ENCODE measurements around the gene GCM1. TPM values are rescaled to one million over a fixed set of nuclear protein-coding genes. Genes with fewer than 3 reads are reported as not detected.
"Not testable (repeated sequence)": the region's sequence is repeated elsewhere in the genome, so short reads cannot be mapped to it uniquely, and the experiment has no call there.

The GCM1 gene
- total RNA-seq, 3 donors from 2014 or later = not detected

DNA sequence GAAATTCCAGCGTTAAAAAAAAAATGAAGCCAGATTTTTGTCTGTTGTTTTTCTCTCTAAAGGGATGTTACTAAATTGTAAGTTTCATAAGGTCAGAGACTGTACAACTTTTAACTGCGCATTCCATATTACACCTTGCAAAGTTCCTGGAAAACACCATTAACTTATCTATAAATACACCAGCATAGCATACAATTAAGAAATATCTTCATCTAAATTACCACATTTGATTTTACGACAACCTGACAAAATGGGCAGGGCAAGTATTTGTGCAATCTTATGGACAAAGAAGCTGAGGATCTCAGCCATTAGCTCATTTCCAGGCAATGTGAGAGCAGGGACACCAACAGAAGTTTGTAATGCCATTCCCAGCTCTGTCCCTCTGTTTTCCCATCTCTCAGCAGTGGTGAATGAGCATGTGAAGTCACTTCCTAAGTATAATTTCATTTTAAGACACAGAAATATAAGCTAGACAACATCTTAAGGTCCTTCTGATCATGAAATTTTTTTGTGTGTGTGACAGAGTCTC, 12.9 kb upstream of the GCM1 start:
- TF ChIP-seq, protein P1, sequence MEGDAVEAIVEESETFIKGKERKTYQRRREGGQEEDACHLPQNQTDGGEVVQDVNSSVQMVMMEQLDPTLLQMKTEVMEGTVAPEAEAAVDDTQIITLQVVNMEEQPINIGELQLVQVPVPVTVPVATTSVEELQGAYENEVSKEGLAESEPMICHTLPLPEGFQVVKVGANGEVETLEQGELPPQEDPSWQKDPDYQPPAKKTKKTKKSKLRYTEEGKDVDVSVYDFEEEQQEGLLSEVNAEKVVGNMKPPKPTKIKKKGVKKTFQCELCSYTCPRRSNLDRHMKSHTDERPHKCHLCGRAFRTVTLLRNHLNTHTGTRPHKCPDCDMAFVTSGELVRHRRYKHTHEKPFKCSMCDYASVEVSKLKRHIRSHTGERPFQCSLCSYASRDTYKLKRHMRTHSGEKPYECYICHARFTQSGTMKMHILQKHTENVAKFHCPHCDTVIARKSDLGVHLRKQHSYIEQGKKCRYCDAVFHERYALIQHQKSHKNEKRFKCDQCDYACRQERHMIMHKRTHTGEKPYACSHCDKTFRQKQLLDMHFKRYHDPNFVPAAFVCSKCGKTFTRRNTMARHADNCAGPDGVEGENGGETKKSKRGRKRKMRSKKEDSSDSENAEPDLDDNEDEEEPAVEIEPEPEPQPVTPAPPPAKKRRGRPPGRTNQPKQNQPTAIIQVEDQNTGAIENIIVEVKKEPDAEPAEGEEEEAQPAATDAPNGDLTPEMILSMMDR (IDR thresholded peaks at IDR 0.05) = no peak
- ATAC-seq (no peak), DNase-seq (no peak)
- Histone ChIP-seq H3K4me1 (ENCODE audit: low read depth) (peaks cover 2% of the 10 kb centered on the region), H3K4me3 (no peak overlapping the region), H3K36me3 (ENCODE audit: low read depth) (no peaks in the 10 kb centered on the region), H3K9me3 (no peaks in the 10 kb centered on the region)
- intact Hi-C loops (cut with DNase I, micrococcal nuclease) = no loop called here

DNA sequence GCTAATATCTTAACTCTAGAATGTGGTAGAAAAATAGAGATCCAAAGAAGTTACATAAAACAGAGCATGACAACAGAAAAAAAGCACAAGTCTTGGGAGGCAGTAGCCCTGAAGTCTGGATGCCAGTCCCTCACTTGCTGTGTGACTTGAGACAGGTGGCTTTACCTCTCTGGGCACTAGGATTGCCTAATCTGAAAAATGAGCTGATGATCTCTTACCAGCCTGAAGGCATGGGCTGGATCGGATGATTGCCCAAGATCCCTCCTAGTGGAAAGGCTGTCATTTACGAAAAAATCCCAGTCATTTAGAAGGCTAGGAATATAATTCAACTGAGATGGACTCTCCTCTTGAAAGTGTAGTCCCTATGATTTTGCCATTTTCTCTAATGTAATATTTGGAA, 10.9 kb upstream of the GCM1 start:
- DNase-seq = no peak
- intact Hi-C loops (cut with DNase I, micrococcal nuclease) = no loop called here
- H3K4me1 ChIP-seq (ENCODE audit: low read depth) = peaks cover 2% of the 10 kb centered on the region
- no peaks in the 10 kb centered on the region for H3K36me3 ChIP-seq (ENCODE audit: low read depth)
- no peak overlapping the region for H3K4me3 ChIP-seq
- no peak for ATAC-seq
- TF ChIP-seq, protein P1 (IDR thresholded peaks at IDR 0.05) = no peak
- no peaks in the 10 kb centered on the region for H3K9me3 ChIP-seq

DNA sequence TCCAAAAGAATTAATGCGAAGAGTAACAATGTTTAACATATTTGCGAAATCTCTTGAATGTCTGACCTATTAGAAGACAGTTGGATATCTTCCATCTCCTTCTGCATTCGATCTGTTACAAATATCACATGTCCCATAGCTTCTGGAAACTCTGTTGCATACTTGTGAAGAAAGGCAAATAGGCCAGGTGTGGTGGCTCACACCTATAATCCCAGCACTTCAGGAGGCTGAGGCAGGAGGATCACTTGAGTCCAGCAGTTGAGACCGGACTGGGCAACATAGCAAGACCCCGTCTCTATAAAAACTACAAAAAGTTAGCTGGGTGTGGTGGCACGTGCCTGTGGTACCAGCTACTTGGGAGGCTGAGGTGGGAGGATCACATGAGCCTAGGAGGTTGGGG, 9.4 kb upstream of the GCM1 start:
- intact Hi-C loops (cut with DNase I, micrococcal nuclease); ATAC-seq; H3K36me3 ChIP-seq (ENCODE audit: low read depth): not testable (repeated sequence)

GRCh38 chr6:53155279-53155678, 6.6 kb upstream of the GCM1 start:
- ATAC-seq, DNase-seq: not testable (repeated sequence)

More for the DNA sequence above, 9.4 kb upstream of the GCM1 start:
- H3K4me1 ChIP-seq (ENCODE audit: low read depth); H3K4me3 ChIP-seq; DNase-seq; H3K9me3 ChIP-seq: not testable (repeated sequence)

GRCh38 chr6:53154794-53155193, 6.2 kb upstream of the GCM1 start:
- H3K4me1 ChIP-seq (ENCODE audit: low read depth) = no peaks in the 10 kb centered on the region
- ATAC-seq (no peak), DNase-seq (no peak)
- no peaks in the 10 kb centered on the region for H3K9me3 ChIP-seq
- intact Hi-C loops (cut with DNase I, micrococcal nuclease) = no loop called here
- TF ChIP-seq, protein P1 (IDR thresholded peaks at IDR 0.05) = no peak
- H3K4me3 ChIP-seq = no peak overlapping the region
- H3K36me3 ChIP-seq (ENCODE audit: low read depth) = no peaks in the 10 kb centered on the region

More at GRCh38 chr6:53155279-53155678, 6.6 kb upstream of the GCM1 start:
- H3K4me1 ChIP-seq (ENCODE audit: low read depth); H3K4me3 ChIP-seq; H3K9me3 ChIP-seq; intact Hi-C loops (cut with DNase I, micrococcal nuclease); H3K36me3 ChIP-seq (ENCODE audit: low read depth): not testable (repeated sequence)

DNA sequence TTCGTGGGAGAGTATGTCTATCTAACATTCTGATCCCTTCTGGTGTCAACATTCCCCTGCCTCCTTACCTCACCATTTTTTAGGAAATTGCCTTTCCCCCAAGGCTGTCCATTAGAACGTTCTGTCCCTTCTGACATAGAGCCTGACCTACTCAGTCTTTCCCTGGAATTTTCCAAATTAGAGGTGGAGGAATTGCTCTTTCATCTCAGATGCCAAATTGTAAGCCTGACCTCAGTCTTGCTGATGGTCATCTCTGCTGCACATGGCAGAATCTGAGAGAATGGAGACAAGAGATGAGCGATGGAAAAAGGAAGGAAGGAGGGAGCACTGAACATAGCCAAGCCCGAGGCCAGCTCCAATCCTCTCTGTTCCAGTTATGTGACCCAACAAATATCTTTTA, 5.4 kb upstream of the GCM1 start:
- DNase-seq (no peak), ATAC-seq (no peak)
- Histone ChIP-seq H3K9me3 (no peaks in the 10 kb centered on the region), H3K4me1 (ENCODE audit: low read depth) (no peaks in the 10 kb centered on the region), H3K4me3 (no peak overlapping the region), H3K36me3 (ENCODE audit: low read depth) (no peaks in the 10 kb centered on the region)
- TF ChIP-seq, protein P1 (IDR thresholded peaks at IDR 0.05) = no peak
- intact Hi-C loops (cut with DNase I, micrococcal nuclease) = no loop called here

- Histone ChIP-seq H3K36me3 (ENCODE audit: low read depth) (no peaks in the 10 kb centered on the region), H3K4me3 (no peak overlapping the region), H3K9me3 (no peaks in the 10 kb centered on the region), H3K4me1 (ENCODE audit: low read depth) (no peaks in the 10 kb centered on the region)
- DNase-seq = no peak
- no peak for ATAC-seq
- intact Hi-C loops (cut with DNase I, micrococcal nuclease) = no loop called here
- TF ChIP-seq, protein P1 (IDR thresholded peaks at IDR 0.05) = no peak
Observed at GRCh38 chr6:53152576-53152975, 3.9 kb upstream of the GCM1 start.

All from mucosa of descending colon (tissue), 3 donors.